Measurements from ENCODE around the gene GCDH.

DNA sequence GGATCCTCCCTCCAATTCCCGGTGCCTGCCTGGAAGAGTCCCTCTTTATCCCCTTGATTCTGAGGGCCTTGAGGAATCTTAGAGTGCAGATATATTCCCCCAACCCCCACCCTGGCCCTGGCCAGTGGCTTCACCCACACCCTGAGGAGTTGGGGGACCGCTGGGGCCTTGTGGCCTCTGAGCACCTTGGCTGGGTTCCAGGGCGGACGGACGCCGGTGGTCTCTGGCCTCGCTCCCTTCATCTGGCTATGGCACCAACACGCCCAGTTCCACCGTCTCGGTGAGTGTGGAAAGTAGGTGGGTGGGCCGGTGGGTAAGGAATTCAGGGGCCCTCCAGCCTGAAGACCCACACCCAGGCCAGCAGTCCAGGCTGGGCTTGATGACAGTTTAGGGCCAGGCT is 47.6 kb upstream of the GCDH start:
- TF ChIP-seq CTCF (IDR thresholded peaks at IDR 0.05; ENCODE audit: low read depth, low read length, poor library complexity, severe bottlenecking) (no peak), EZH2phosphoT487 (IDR thresholded peaks at IDR 0.05; ENCODE audit: borderline replicate concordance, low read length) (no peak)
